NCI-H2196 treated with DMSO at 0.1 percent for 48 hours (cell line): ENCODE results near the gene OOEP.

Experiments
- DNase-seq: peaks from one replicate; lab custom pipeline; 2025; ENCODE audit not compliant: unreplicated experiment; lab: John Stamatoyannopoulos, UW

Gene OOEP

DNA sequence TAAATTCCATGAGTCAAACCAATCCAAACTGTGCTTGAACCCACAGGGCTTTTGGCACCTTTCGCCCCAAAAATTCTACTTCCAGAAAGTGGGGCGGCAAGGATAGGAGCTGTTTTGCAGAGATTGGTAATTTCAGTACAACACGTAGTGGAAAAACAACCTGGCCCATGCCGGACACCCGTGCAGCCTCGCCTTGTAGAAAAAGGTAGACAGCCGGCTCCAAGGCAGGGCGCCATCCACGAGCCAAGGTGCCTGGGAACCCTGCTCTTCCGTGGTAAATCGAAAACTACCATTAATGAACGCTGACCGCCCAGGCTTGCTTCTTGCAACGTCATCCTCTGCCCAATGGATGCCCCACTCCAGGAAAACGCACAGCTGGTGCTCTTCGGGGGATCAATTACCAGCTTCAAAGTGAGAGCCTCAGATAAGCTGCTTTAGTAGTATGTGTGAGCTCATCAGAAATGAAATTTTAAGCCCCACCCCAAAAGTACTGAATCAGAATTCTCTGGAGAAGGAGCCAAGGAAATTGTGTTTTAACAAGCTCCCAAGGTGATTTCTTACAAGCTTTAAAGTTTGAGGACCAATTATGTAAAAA lies 1.8 kb downstream of the OOEP start:
- no peak for DNase-seq

- DNase-seq, result no peak
Observed at GRCh38 chr6:73364549-73364948, 5.1 kb downstream of the OOEP start.

GRCh38 chr6:73364121-73364520 lies 5.6 kb downstream of the OOEP start:
- DNase-seq, result no peak

GRCh38 chr6:73363537-73363875 lies 6.2 kb downstream of the OOEP start:
- no peak for DNase-seq

- DNase-seq, result no peak
Observed at GRCh38 chr6:73362869-73363536, 6.7 kb downstream of the OOEP start.

GRCh38 chr6:73362358-73362757 lies 7.3 kb downstream of the OOEP start, which contains the start of gene KHDC3L:
Gene KHDC3L (plus strand): TSS chr6:73362658. CDS start chr6:73362730, 72 bp downstream.
- DNase-seq, result no peak

GRCh38 chr6:73353636-73354593 lies 15.8 kb downstream of the OOEP start, which contains the start of gene DPPA5:
Gene DPPA5 (minus strand): TSS chr6:73354276. CDS start chr6:73354225, 51 bp downstream.
- DNase-seq, result no peak

DNA sequence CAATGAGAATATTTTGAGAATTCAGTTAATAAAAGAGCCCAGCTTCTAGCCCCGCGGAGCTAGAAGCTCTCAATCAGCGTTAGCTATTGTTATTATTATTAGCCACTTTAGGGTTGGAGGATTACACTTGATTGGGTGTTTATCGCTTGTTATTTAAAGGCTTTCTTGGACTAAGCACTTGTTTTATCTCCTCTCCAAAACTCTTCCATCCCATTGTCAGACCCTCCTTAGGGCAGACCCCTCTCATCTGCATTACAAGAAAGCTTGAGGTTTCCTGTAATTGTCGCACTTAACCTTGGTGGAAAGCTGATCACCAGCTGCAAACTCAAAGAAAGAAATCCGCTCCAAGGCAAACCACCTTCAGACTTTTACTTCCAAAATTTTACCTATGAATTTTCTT lies 20.4 kb downstream of the OOEP start:
- DNase-seq, result no peak

DNA sequence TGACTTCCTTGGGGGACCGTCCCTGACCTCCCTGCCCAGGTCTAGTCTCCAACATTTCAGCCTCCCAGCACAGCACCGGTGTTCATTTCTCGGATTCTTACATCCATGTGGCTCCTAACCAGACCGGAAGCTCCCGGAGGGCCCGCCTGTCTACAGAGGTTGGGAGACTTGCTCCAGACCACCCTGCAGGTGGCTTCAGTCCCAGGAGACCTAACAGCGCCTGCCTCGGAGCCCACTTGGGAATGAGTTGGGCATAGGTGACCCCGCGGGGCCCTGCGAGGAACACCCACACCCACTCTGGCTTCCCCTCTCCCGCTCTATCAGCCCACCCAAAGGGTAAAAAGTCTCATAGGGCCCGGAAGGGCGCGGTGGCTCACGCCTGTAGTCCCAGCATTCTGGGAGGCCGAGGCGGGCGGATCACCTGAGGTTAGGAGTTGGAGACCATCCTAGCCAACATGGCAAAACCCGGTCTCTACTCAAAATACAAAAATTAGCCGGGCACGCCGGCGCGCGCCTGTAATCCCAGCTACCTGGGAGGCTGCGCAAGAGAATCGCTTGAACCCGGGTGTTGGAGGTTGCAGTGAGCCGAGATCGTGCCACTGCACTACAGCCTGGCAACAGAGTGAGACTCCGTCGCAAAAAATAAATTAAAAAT lies 21.0 kb downstream of the OOEP start:
- no peak for DNase-seq

GRCh38 chr6:73343164-73343563 lies 26.5 kb downstream of the OOEP start:
- DNase-seq, result no peak

GRCh38 chr6:73342174-73342573 lies 27.5 kb downstream of the OOEP start:
- no peak for DNase-seq

DNA sequence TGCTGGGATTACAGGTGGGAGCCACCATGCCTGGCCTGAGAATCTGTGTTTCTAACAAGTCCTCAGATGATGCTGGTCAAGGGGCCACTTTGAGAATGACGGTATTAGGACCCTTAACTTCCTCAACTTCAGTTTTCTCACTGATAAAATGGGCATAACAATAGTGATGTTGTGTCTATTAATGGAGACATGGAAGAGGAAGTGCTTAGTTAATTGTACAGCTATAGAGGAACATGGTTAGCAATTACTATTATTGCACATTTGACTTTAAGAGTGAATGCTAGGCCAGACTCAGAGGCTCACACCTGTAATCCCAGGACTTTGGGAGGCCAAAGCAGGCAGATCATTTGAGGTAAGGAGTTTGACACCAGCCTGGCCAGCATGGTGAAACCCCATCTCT lies 28.4 kb downstream of the OOEP start:
- no peak for DNase-seq

- DNase-seq, result no peak
Observed at GRCh38 chr6:73340048-73340447, 29.6 kb downstream of the OOEP start.

GRCh38 chr6:73339340-73339739 lies 30.4 kb downstream of the OOEP start:
- no peak for DNase-seq

- DNase-seq, result no peak
Observed at GRCh38 chr6:73329201-73329600, 40.5 kb downstream of the OOEP start.

- DNase-seq, result no peak
Observed at GRCh38 chr6:73328790-73329189, 40.9 kb downstream of the OOEP start.

- no peak for DNase-seq
Observed at GRCh38 chr6:73325656-73326055, 44.0 kb downstream of the OOEP start.

- no peak for DNase-seq
Observed at GRCh38 chr6:73323323-73323722, 46.4 kb downstream of the OOEP start.
